ENCODE data around the gene ANO4. TPM values are rescaled to one million over a fixed set of nuclear protein-coding genes. Genes with fewer than 3 reads are reported as not detected.

The ANO4 gene
- total and polyA plus RNA-seq, 2 of the 8 experiments (the other 6 are each of a cell fraction or from before 2014, with no cell fraction given), result 1.1 to 3.4 TPM

- Histone ChIP-seq H2BK12ac (ENCODE audit: low read depth, low read length) (no peak overlapping the region), H4K91ac (replicated peaks; ENCODE audit: insufficient read length, low read length) (no peak overlapping the region), H2AK5ac (ENCODE audit: low read depth, low read length) (no peak overlapping the region), H3K23me2 (ENCODE audit: low read depth, low read length) (no peaks in the 10 kb centered on the region), H3K4me3 (ENCODE audit: extremely low read depth in 1 of 4, insufficient read depth in 2 of 4, low read depth in 3 of 4, low read length in 4 of 4) (no peak overlapping the region), H2BK5ac (ENCODE audit: low read depth, low read length) (no peak overlapping the region), H3K18ac (ENCODE audit: extremely low read depth, low read length) (no peak overlapping the region), H3K4me1 (replicated peaks in 1 of 4; ENCODE audit: control insufficient read depth in 3 of 4, insufficient read depth in 4 of 4, low read length in 3 of 4) (no peaks in the 10 kb centered on the region), H3K79me2 (ENCODE audit: control insufficient read depth in 1 of 2, insufficient read depth in 2 of 2, low read length in 2 of 2) (no peaks in the 10 kb centered on the region), H2BK20ac (ENCODE audit: low read length) (no peak overlapping the region), H4K5ac (ENCODE audit: insufficient read length, low read depth, low read length) (no peak overlapping the region), H3K56ac (replicated peaks; ENCODE audit: insufficient read length, low read depth, low read length) (no peak overlapping the region), H3K9ac (replicated peaks in 1 of 4; ENCODE audit: extremely low read depth in 1 of 4, low read depth in 3 of 4, low read length in 3 of 4) (no peak overlapping the region), H4K8ac (ENCODE audit: extremely low read depth, insufficient read depth, low read length) (no peak overlapping the region), H4K20me1 (replicated peaks in 1 of 2; ENCODE audit: control insufficient read depth in 1 of 2, insufficient read depth in 2 of 2, low read length in 2 of 2) (no peaks in the 10 kb centered on the region), H3K14ac (ENCODE audit: insufficient read length) (no peak overlapping the region), H2BK15ac (ENCODE audit: low read length) (no peak overlapping the region), H3K4ac (replicated peaks; ENCODE audit: insufficient read length, low read depth, low read length) (no peak overlapping the region), H3K36me3 (ENCODE audit: control insufficient read depth in 2 of 4, insufficient read depth in 4 of 4, low read length in 3 of 4) (no peaks in the 10 kb centered on the region; a peak in 1 of 8 replicates), H3K27ac (ENCODE audit: low read depth, low read length) (no peak overlapping the region), H3K79me1 (ENCODE audit: low read depth, low read length) (no peaks in the 10 kb centered on the region), H3K23ac (ENCODE audit: insufficient read length) (no peak overlapping the region), H2BK120ac (replicated peaks; ENCODE audit: low read depth, low read length) (no peak overlapping the region), H3K4me2 (ENCODE audit: insufficient read depth in 1 of 2, low read depth in 2 of 2, low read length in 2 of 2) (no peak overlapping the region), H2AFZ (ENCODE audit: low read length) (no peak overlapping the region), H3K27me3 (replicated peaks in 1 of 4; ENCODE audit: control insufficient read depth in 3 of 4, extremely low read depth in 1 of 4, insufficient read depth in 3 of 4, low read length in 3 of 4) (no peaks in the 10 kb centered on the region), H3K9me3 (ENCODE audit: insufficient read depth in 2 of 2, low read depth in 1 of 2, low read length in 1 of 2) (no peaks in the 10 kb centered on the region)
- POLR2A ChIA-PET (ENCODE audit: partially characterized antibody), result no interaction called here
- CTCF ChIA-PET (ENCODE audit: partially characterized antibody), result interaction anchor here (1.1 kb wide), 1 partner anchor 194 kb away, joined by 3 read pairs; no protein-coding TSS in a partner anchor
- DNase-seq (ENCODE audit: low read depth in 1 of 2, low spot score in 2 of 2), result no peak
- TF ChIP-seq KDM1A (IDR thresholded peaks at IDR 0.05; ENCODE audit: borderline replicate concordance, low read length) (no peak), RBBP5 (IDR thresholded peaks at IDR 0.05; ENCODE audit: borderline replicate concordance, low read depth, low read length) (no peak), BRCA1 (IDR thresholded peaks at IDR 0.05; ENCODE audit: low read depth, low read length) (no peak), CHD1 (IDR thresholded peaks at IDR 0.05; ENCODE audit: low read depth, low read length) (no peak)
- FAIRE-seq, result no peak
Observed at GRCh38 chr12:101021911-101022388, 227.4 kb downstream of the ANO4 start.
